ENCODE data around the gene CST8.

GRCh38 chr20:23453549-23454543 is 37.1 kb upstream of the CST8 start:
- no peak for TF ChIP-seq TCF4 (CRISPR knock-in tag; IDR thresholded peaks at IDR 0.05; ENCODE audit: borderline replicate concordance)
- TF ChIP-seq PPARA (CRISPR knock-in tag; IDR thresholded peaks at IDR 0.05; ENCODE audit: borderline replicate concordance) = no peak
- TF ChIP-seq ZFP30 (CRISPR knock-in tag; IDR thresholded peaks at IDR 0.05) = no peak
- TF ChIP-seq BACH2 (CRISPR knock-in tag; IDR thresholded peaks at IDR 0.05; ENCODE audit: borderline replicate concordance) = no peak
- no peak for TF ChIP-seq GLIS3 (CRISPR knock-in tag; IDR thresholded peaks at IDR 0.05)
- no peak for TF ChIP-seq ISL1 (CRISPR knock-in tag; IDR thresholded peaks at IDR 0.05)
- TF ChIP-seq ZNF70 (CRISPR knock-in tag; IDR thresholded peaks at IDR 0.05) = no peak
- no peak for TF ChIP-seq ZC3H10 (CRISPR knock-in tag; IDR thresholded peaks at IDR 0.05)
- TF ChIP-seq CREB5 (CRISPR knock-in tag; IDR thresholded peaks at IDR 0.05; ENCODE audit: low read depth) = no peak
- TF ChIP-seq PATZ1 (CRISPR knock-in tag; IDR thresholded peaks at IDR 0.05; ENCODE audit: borderline replicate concordance) = no peak
- no peak for TF ChIP-seq POU6F1 (CRISPR knock-in tag; IDR thresholded peaks at IDR 0.05; ENCODE audit: borderline replicate concordance, low read depth)
- no peak for TF ChIP-seq RARB (CRISPR knock-in tag; IDR thresholded peaks at IDR 0.05)

All from SK-N-SH treated with all-trans-retinoic acid at 6 μM for 48 hours (cell line).